ENCODE data around the gene HOXD13.

GRCh38 chr2:176109192-176109901, 16.8 kb downstream of the HOXD13 start:
- TF ChIP-seq POLR2A (IDR thresholded peaks at IDR 0.05; ENCODE audit: extremely low read depth, insufficient read length) (no peak), CTCF (IDR thresholded peaks at IDR 0.05; ENCODE audit: low read depth, low read length) (no peak)
